PC-9 (cell line): Measurements from ENCODE around the gene BAIAP2. TPM values are rescaled to one million over a fixed set of nuclear protein-coding genes. Genes with fewer than 3 reads are reported as not detected.

ENCODE experiments used
- BruUV-seq: library from RNA; stranded (reverse); fragments of 400-500 nt; replicated peaks from 2 replicates; lab custom pipeline; 2021; lab: Mats Ljungman, UMichigan
- CTCF ChIA-PET: fragments of 300-600 bp; sonication (Branson Sonifier 250); formaldehyde crosslinking; loops from one replicate; lab custom pipeline; 2022; ENCODE audit warnings: antibody characterized with exemption; lab: Charles Lee
- POLR2A ChIA-PET: fragments of 300-600 bp; sonication (Branson Sonifier 250); formaldehyde crosslinking; loops from one replicate; lab custom pipeline; 2022; ENCODE audit warnings: antibody characterized with exemption; ENCODE audit not compliant: unreplicated experiment; lab: Charles Lee
- DNase-seq, 2 experiments: peaks; one replicate each; pipeline versions ENCODE4 v3.0.0 to v3.0.0-alpha.2; 2015 to 2022; ENCODE audit warnings: mixed read lengths in 1 of 2
- H2AFZ ChIP-seq: fragments of 200-600 bp; sonication (generic); 2 replicates; pipeline ENCODE4 v1.8.1; 2017; ENCODE audit warnings: antibody characterized with exemption
- H3F3A ChIP-seq: fragments of 200-600 bp; sonication (generic); 2 replicates; pipeline ENCODE4 v1.8.1; 2017; ENCODE audit warnings: antibody characterized with exemption, mild to moderate bottlenecking, low read depth; ENCODE audit not compliant: insufficient read depth
- H3K27ac ChIP-seq: fragments of 200-600 bp; sonication (generic); 2 replicates; pipeline ENCODE4 v1.6.1; 2016; ENCODE audit warnings: mixed run types
- H3K27me3 ChIP-seq: fragments of 200-600 bp; sonication (generic); 2 replicates; pipeline ENCODE4 v1.6.1; 2016; ENCODE audit warnings: low read depth, mixed run types; ENCODE audit not compliant: insufficient read depth
- H3K36me3 ChIP-seq: fragments of 200-600 bp; sonication (generic); 2 replicates; pipeline ENCODE4 v1.6.1; 2016; ENCODE audit warnings: low read depth, mixed run types
- H3K4me1 ChIP-seq: fragments of 200-600 bp; sonication (generic); replicated peaks from 2 replicates; pipeline ENCODE4 v1.6.1; 2016; ENCODE audit warnings: mixed run types; ENCODE audit not compliant: insufficient read depth
- H3K4me2 ChIP-seq: fragments of 200-600 bp; sonication (generic); 2 replicates; pipeline ENCODE4 v1.6.1; 2017; ENCODE audit warnings: mixed run types
- H3K4me3 ChIP-seq: fragments of 200-600 bp; sonication (generic); 2 replicates; pipeline ENCODE4 v1.6.1; 2016; ENCODE audit warnings: mixed run types
- H3K79me2 ChIP-seq: fragments of 200-600 bp; sonication (generic); 2 replicates; pipeline ENCODE4 v1.6.1; 2017; ENCODE audit warnings: low read depth, mixed run types
- H3K9me2 ChIP-seq: fragments of 200-600 bp; sonication (generic); 2 replicates; pipeline ENCODE4 v1.8.1; 2017; ENCODE audit warnings: mild to moderate bottlenecking; ENCODE audit not compliant: insufficient read depth
- H3K9me3 ChIP-seq: fragments of 200-600 bp; sonication (generic); 2 replicates; pipeline ENCODE4 v1.8.1; 2016; ENCODE audit warnings: low read depth; ENCODE audit not compliant: insufficient read depth
- H4K20me1 ChIP-seq: fragments of 200-600 bp; sonication (generic); 2 replicates; pipeline ENCODE4 v1.8.1; 2017; ENCODE audit not compliant: insufficient read depth
- EZH2 ChIP-seq: fragments of 200-600 bp; sonication (generic); IDR thresholded peaks from 2 replicates; pipeline ENCODE4 v1.8.0; 2017; ENCODE audit warnings: antibody characterized with exemption, low read depth
- intact Hi-C: fragments of 100-400 bp; cut with micrococcal nuclease; formaldehyde crosslinking; loops from one replicate; pipeline ENCODE4 v1.10.0; 2022; ENCODE audit not compliant: unreplicated experiment
- total RNA-seq: library from RNA; stranded (reverse); gene quantifications from 2 replicates; pipeline ENCODE4 v1.2.3, GENCODE V29; 2021
- TF ChIP-seq, protein P1 (sequence below): fragments of 200-600 bp; sonication (generic); conservative IDR thresholded peaks from 2 replicates; pipeline ENCODE4 v1.6.1; 2017; ENCODE audit warnings: mixed run types, antibody characterized with exemption, mild to moderate bottlenecking, moderate library complexity

BAIAP2 gene
- total RNA-seq, 1 experiment from 2014 or later: 125 TPM

DNA sequence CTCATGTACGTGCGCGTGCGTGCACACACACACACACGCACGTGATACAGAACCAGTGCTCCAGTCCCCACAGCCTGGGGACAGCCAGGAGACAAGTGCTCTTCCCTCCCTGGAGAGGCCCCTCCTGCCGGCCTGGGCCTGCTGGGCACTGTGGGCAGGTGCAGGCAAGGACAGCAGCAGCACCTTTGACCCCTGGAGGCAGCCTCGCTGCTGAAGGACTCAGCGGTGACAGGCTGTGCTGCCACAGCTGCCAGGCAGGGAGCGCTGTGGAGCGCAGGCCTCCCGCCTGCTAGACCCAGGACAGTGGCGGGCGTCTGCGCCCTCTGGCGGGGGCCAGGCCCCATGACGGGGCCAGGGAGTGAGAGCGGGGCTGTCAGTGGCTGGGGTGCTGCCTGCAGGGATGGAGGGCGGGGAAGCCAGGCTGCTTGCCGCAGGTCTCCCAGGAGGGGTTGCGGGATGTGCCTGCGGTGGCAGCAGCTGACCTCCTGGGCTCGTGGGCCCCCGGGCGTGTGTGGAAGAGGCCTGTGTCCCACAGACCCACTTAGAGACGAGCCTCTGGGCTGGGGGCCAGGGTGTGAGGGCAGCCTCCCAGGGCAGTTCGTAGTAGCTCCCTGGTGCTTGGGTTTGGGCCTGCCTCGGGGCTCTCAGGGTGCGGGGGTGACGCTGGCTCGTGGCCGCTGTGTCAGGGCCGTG is 66.8 kb downstream of the BAIAP2 start:
- no peak overlapping the region for H3K4me3 ChIP-seq
- BruUV-seq: no TSS peak
- H3K79me2 ChIP-seq: no peaks in the 10 kb centered on the region
- TF ChIP-seq EZH2: no peak
- TF ChIP-seq, protein P1, sequence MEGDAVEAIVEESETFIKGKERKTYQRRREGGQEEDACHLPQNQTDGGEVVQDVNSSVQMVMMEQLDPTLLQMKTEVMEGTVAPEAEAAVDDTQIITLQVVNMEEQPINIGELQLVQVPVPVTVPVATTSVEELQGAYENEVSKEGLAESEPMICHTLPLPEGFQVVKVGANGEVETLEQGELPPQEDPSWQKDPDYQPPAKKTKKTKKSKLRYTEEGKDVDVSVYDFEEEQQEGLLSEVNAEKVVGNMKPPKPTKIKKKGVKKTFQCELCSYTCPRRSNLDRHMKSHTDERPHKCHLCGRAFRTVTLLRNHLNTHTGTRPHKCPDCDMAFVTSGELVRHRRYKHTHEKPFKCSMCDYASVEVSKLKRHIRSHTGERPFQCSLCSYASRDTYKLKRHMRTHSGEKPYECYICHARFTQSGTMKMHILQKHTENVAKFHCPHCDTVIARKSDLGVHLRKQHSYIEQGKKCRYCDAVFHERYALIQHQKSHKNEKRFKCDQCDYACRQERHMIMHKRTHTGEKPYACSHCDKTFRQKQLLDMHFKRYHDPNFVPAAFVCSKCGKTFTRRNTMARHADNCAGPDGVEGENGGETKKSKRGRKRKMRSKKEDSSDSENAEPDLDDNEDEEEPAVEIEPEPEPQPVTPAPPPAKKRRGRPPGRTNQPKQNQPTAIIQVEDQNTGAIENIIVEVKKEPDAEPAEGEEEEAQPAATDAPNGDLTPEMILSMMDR: peak; percentile 94
- ChIA-PET CTCF (interaction anchor here (1.2 kb wide), 1 partner anchor 65 kb away, joined by 4 read pairs; no protein-coding TSS in a partner anchor), POLR2A (no interaction called here)
- H3K27me3 ChIP-seq: no peaks in the 10 kb centered on the region
- intact Hi-C loops: loop anchor here (1.0 kb wide), 1 partner anchor 112 kb away; no protein-coding TSS in a partner anchor
- no peak overlapping the region for H3K4me2 ChIP-seq
- peak; percentile 56 to 87 for DNase-seq
- no peaks in the 10 kb centered on the region for H3K9me2 ChIP-seq
- H3K4me1 ChIP-seq: peaks cover 20% of the 10 kb centered on the region
- H2AFZ ChIP-seq: no peak overlapping the region
- peaks cover 11% of the 10 kb centered on the region; the same call in 1 of the 2 replicates for H3F3A ChIP-seq
- H3K27ac ChIP-seq: no peak overlapping the region
- no peaks in the 10 kb centered on the region for H4K20me1 ChIP-seq
- H3K36me3 ChIP-seq: no peaks in the 10 kb centered on the region
- no peaks in the 10 kb centered on the region for H3K9me3 ChIP-seq

DNA sequence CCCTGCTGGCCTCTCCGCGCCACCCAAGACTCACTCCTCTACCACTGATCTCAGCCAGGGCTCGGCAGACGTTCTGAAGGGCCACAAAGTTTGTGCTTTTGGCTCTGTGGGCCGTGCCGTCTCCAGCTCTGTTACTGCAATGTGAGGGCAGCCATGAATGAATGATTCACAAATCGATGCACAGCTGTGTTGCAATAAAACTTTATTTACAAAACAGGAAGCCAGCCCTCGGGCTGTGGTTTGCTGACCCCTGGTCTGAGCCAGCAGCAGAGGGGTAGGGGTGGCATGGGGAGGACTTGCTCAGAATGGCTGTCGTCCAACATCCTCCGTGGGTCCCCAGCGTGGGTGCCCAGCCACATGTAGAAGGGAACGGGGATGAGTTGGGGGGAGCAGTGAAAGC is 67.4 kb downstream of the BAIAP2 start:
- H3K4me1 ChIP-seq: peaks cover 14% of the 10 kb centered on the region
- H4K20me1 ChIP-seq: no peaks in the 10 kb centered on the region
- H3K9me3 ChIP-seq: no peaks in the 10 kb centered on the region
- no peak overlapping the region for H3K4me2 ChIP-seq
- DNase-seq: no peak
- H3K36me3 ChIP-seq: no peaks in the 10 kb centered on the region
- no peaks in the 10 kb centered on the region for H3K9me2 ChIP-seq
- no peak overlapping the region for H3K27ac ChIP-seq
- no TSS peak for BruUV-seq
- no peaks in the 10 kb centered on the region for H3K79me2 ChIP-seq
- H3F3A ChIP-seq: peaks cover 11% of the 10 kb centered on the region; the same call in 1 of the 2 replicates
- intact Hi-C loops: no loop called here
- H3K4me3 ChIP-seq: no peak overlapping the region
- no peak overlapping the region for H2AFZ ChIP-seq
- H3K27me3 ChIP-seq: no peaks in the 10 kb centered on the region
- POLR2A ChIA-PET: no interaction called here
- CTCF ChIA-PET: interaction anchor here (1.2 kb wide), 1 partner anchor 66 kb away, joined by 4 read pairs; no protein-coding TSS in a partner anchor
- TF ChIP-seq, protein P1: no peak

DNA sequence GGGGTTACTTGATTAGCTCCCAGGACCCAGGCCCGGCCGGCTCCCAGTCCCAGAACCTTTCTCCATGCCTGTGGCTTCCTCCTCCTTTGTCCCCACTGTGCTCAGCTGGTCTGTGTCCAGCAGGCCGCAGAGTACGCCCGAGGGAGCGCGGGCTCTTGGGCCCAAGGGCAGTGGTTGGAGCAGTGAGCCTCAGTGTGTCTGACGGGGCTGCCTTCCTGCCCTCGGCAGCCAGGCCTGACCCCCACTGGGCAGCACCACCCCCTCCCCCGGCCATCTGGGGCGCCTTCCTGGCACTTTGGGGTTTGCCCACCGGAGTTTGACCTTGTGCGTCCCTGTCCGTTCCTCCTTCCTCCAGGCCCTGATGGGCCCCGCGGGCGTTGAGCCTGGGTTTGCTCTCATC is 67.9 kb downstream of the BAIAP2 start:
- Histone ChIP-seq H3K4me2 (no peak overlapping the region), H3K79me2 (no peaks in the 10 kb centered on the region), H3K27me3 (no peaks in the 10 kb centered on the region), H3K9me3 (no peaks in the 10 kb centered on the region), H3K9me2 (no peaks in the 10 kb centered on the region), H2AFZ (no peak overlapping the region), H3K4me3 (no peak overlapping the region), H3K27ac (no peak overlapping the region), H3K36me3 (no peaks in the 10 kb centered on the region), H3K4me1 (peaks cover 9% of the 10 kb centered on the region), H4K20me1 (no peaks in the 10 kb centered on the region), H3F3A (peaks cover 6% of the 10 kb centered on the region; the same call in 1 of the 2 replicates)
- no TSS peak for BruUV-seq
- intact Hi-C loops: no loop called here
- DNase-seq: no peak
- POLR2A ChIA-PET: no interaction called here
- CTCF ChIA-PET: interaction anchor here (0.6 kb wide), 1 partner anchor 433 kb away, joined by 13 read pairs; no protein-coding TSS in a partner anchor
- TF ChIP-seq, protein P1: no peak
- no peak for TF ChIP-seq EZH2
